ENCODE measurements around the gene DUSP8.

The DUSP8 gene

GRCh38 chr11:1554981-1555712, 16.9 kb downstream of the DUSP8 start:
- Histone ChIP-seq H3K9me3 (ENCODE audit: insufficient read depth, low read length) (no peaks in the 10 kb centered on the region), H3K9ac (ENCODE audit: insufficient read length, low read depth) (peak overlapping the region; percentile 32), H3K4me1 (ENCODE audit: insufficient read depth, insufficient read length) (peaks cover 34% of the 10 kb centered on the region), H3K4me3 (ENCODE audit: insufficient read length, low read depth) (no peak overlapping the region), H3K27me3 (ENCODE audit: insufficient read depth, insufficient read length) (peaks cover 8% of the 10 kb centered on the region), H3K36me3 (ENCODE audit: insufficient read depth, insufficient read length, low read length) (peaks cover 37% of the 10 kb centered on the region)
- no peak for TF ChIP-seq SUZ12 (IDR thresholded peaks at IDR 0.05; ENCODE audit: extremely low read depth, insufficient read depth, insufficient read length)
- TF ChIP-seq YY1 (IDR thresholded peaks at IDR 0.05; ENCODE audit: insufficient read depth, insufficient read length) = no peak
- no peak for TF ChIP-seq ZNF274 (IDR thresholded peaks at IDR 0.05; ENCODE audit: low read depth, low read length)
- DNase-seq (ENCODE audit: low read depth, low spot score) = no peak

- H3K4me3 ChIP-seq (ENCODE audit: insufficient read length, low read depth) = no peak overlapping the region
- H3K27me3 ChIP-seq (ENCODE audit: insufficient read depth, insufficient read length) = peaks cover 20% of the 10 kb centered on the region
- DNase-seq (ENCODE audit: low read depth, low spot score) = no peak
- peaks cover 26% of the 10 kb centered on the region for H3K36me3 ChIP-seq (ENCODE audit: insufficient read depth, insufficient read length, low read length)
- peaks cover 25% of the 10 kb centered on the region for H3K4me1 ChIP-seq (ENCODE audit: insufficient read depth, insufficient read length)
- H3K9me3 ChIP-seq (ENCODE audit: insufficient read depth, low read length) = no peaks in the 10 kb centered on the region
- H3K9ac ChIP-seq (ENCODE audit: insufficient read length, low read depth) = no peak overlapping the region
- no peak for TF ChIP-seq ZNF274 (IDR thresholded peaks at IDR 0.05; ENCODE audit: low read depth, low read length)
- no peak for TF ChIP-seq SUZ12 (IDR thresholded peaks at IDR 0.05; ENCODE audit: extremely low read depth, insufficient read depth, insufficient read length)
- no peak for TF ChIP-seq YY1 (IDR thresholded peaks at IDR 0.05; ENCODE audit: insufficient read depth, insufficient read length)
These were observed 18.1 kb downstream of the DUSP8 start for GRCh38 chr11:1553808-1554594.

GRCh38 chr11:1549338-1550330, 22.4 kb downstream of the DUSP8 start:
- H3K4me3 ChIP-seq (ENCODE audit: insufficient read length, low read depth) = no peak overlapping the region
- H3K9ac ChIP-seq (ENCODE audit: insufficient read length, low read depth) = no peak overlapping the region
- peaks cover 63% of the 10 kb centered on the region for H3K27me3 ChIP-seq (ENCODE audit: insufficient read depth, insufficient read length)
- H3K36me3 ChIP-seq (ENCODE audit: insufficient read depth, insufficient read length, low read length) = no peaks in the 10 kb centered on the region
- H3K4me1 ChIP-seq (ENCODE audit: insufficient read depth, insufficient read length) = peaks cover 11% of the 10 kb centered on the region
- TF ChIP-seq YY1 (IDR thresholded peaks at IDR 0.05; ENCODE audit: insufficient read depth, insufficient read length) (no peak), SUZ12 (IDR thresholded peaks at IDR 0.05; ENCODE audit: extremely low read depth, insufficient read depth, insufficient read length) (no peak), ZNF274 (IDR thresholded peaks at IDR 0.05; ENCODE audit: low read depth, low read length) (no peak)
- no peak for DNase-seq (ENCODE audit: low read depth, low spot score)
- no peaks in the 10 kb centered on the region for H3K9me3 ChIP-seq (ENCODE audit: insufficient read depth, low read length)

GRCh38 chr11:1548221-1549070, 23.6 kb downstream of the DUSP8 start:
- H3K4me1 ChIP-seq (ENCODE audit: insufficient read depth, insufficient read length) = peaks cover 8% of the 10 kb centered on the region
- H3K9me3 ChIP-seq (ENCODE audit: insufficient read depth, low read length) = no peaks in the 10 kb centered on the region
- no peak overlapping the region for H3K4me3 ChIP-seq (ENCODE audit: insufficient read length, low read depth)
- H3K9ac ChIP-seq (ENCODE audit: insufficient read length, low read depth) = no peak overlapping the region
- no peak for DNase-seq (ENCODE audit: low read depth, low spot score)
- peaks cover 72% of the 10 kb centered on the region for H3K27me3 ChIP-seq (ENCODE audit: insufficient read depth, insufficient read length)
- TF ChIP-seq YY1 (IDR thresholded peaks at IDR 0.05; ENCODE audit: insufficient read depth, insufficient read length) (no peak), SUZ12 (IDR thresholded peaks at IDR 0.05; ENCODE audit: extremely low read depth, insufficient read depth, insufficient read length) (no peak), ZNF274 (IDR thresholded peaks at IDR 0.05; ENCODE audit: low read depth, low read length) (no peak)
- H3K36me3 ChIP-seq (ENCODE audit: insufficient read depth, insufficient read length, low read length) = no peaks in the 10 kb centered on the region

GRCh38 chr11:1547467-1548098, 24.5 kb downstream of the DUSP8 start:
- TF ChIP-seq YY1 (IDR thresholded peaks at IDR 0.05; ENCODE audit: insufficient read depth, insufficient read length) = no peak
- TF ChIP-seq SUZ12 (IDR thresholded peaks at IDR 0.05; ENCODE audit: extremely low read depth, insufficient read depth, insufficient read length) = no peak
- no peak for TF ChIP-seq ZNF274 (IDR thresholded peaks at IDR 0.05; ENCODE audit: low read depth, low read length)
- peak overlapping the region; percentile 49 for H3K4me3 ChIP-seq (ENCODE audit: insufficient read length, low read depth)
- peaks cover 74% of the 10 kb centered on the region for H3K27me3 ChIP-seq (ENCODE audit: insufficient read depth, insufficient read length)
- no peaks in the 10 kb centered on the region for H3K36me3 ChIP-seq (ENCODE audit: insufficient read depth, insufficient read length, low read length)
- H3K4me1 ChIP-seq (ENCODE audit: insufficient read depth, insufficient read length) = peaks cover 8% of the 10 kb centered on the region
- H3K9ac ChIP-seq (ENCODE audit: insufficient read length, low read depth) = peak overlapping the region; percentile 56
- no peaks in the 10 kb centered on the region for H3K9me3 ChIP-seq (ENCODE audit: insufficient read depth, low read length)
- no peak for DNase-seq (ENCODE audit: low read depth, low spot score)
